Measurements from ENCODE around the gene NPPA. TPM values are rescaled to one million over a fixed set of nuclear protein-coding genes. Genes with fewer than 3 reads are reported as not detected.

The NPPA gene
- total RNA-seq, 3 donors from 2014 or later (not counting 1 experiment from before 2014, with no cell fraction given), result not detected

GRCh38 chr1:11837767-11838348 is 9.7 kb downstream of the NPPA start:
- Histone ChIP-seq H3K27me3 (ENCODE audit: control insufficient read depth, insufficient read depth, low read length) (no peaks in the 10 kb centered on the region), H3K4me1 (ENCODE audit: control insufficient read depth, insufficient read depth, low read length) (peaks cover 7% of the 10 kb centered on the region), H3K4me3 (ENCODE audit: low read length) (no peak overlapping the region), H3K27ac (ENCODE audit: low read length) (no peak overlapping the region), H3K9me3 (ENCODE audit: control insufficient read depth, insufficient read depth, low read length) (no peaks in the 10 kb centered on the region), H3K36me3 (ENCODE audit: control insufficient read depth, insufficient read depth, low read length) (peaks cover 73% of the 10 kb centered on the region)
- peaks cover 5 to 11% of the 10 kb centered on the region in 2 donors for H3K4me1 Mint-ChIP-seq
- no peak for DNase-seq
- H3K4me3 Mint-ChIP-seq, result no peak overlapping the region
- no peak for TF ChIP-seq CTCF (IDR thresholded peaks at IDR 0.05)
- 93% methylated on average over 11 of the region's 11 CpGs for WGBS (ENCODE audit: insufficient coverage)
- H3K27me3 Mint-ChIP-seq (ENCODE audit: low read depth in 2 of 2), result no peaks in the 10 kb centered on the region
- intact Hi-C loops (cut with micrococcal nuclease), result loop anchor here (1.0 to 2.0 kb wide), 3 partner anchors 56 to 129 kb away; no protein-coding TSS in a partner anchor
- H3K27ac Mint-ChIP-seq, result no peak overlapping the region
- no peaks in the 10 kb centered on the region for H3K9me3 Mint-ChIP-seq
- peaks cover 6% of the 10 kb centered on the region for H3K36me3 Mint-ChIP-seq
- ATAC-seq, result no peak

GRCh38 chr1:11836955-11837766 is 10.4 kb downstream of the NPPA start:
- DNase-seq, result no peak
- Mint-ChIP-seq H3K9me3 (no peaks in the 10 kb centered on the region), H3K4me3 (no peak overlapping the region), H3K27me3 (ENCODE audit: low read depth in 2 of 2) (no peaks in the 10 kb centered on the region), H3K36me3 (peaks cover 6% of the 10 kb centered on the region), H3K4me1 (peaks cover 5 to 6% of the 10 kb centered on the region in 2 donors), H3K27ac (no peak overlapping the region)
- no peak overlapping the region for H3K27ac ChIP-seq (ENCODE audit: low read length)
- intact Hi-C loops (cut with micrococcal nuclease), result no loop called here
- H3K4me3 ChIP-seq (ENCODE audit: low read length), result no peak overlapping the region
- no peaks in the 10 kb centered on the region for H3K9me3 ChIP-seq (ENCODE audit: control insufficient read depth, insufficient read depth, low read length)
- peaks cover 3% of the 10 kb centered on the region for H3K4me1 ChIP-seq (ENCODE audit: control insufficient read depth, insufficient read depth, low read length)
- no peak for ATAC-seq
- H3K36me3 ChIP-seq (ENCODE audit: control insufficient read depth, insufficient read depth, low read length), result peaks cover 73% of the 10 kb centered on the region
- 95% methylated on average over 36 of the region's 36 CpGs for WGBS (ENCODE audit: insufficient coverage)
- H3K27me3 ChIP-seq (ENCODE audit: control insufficient read depth, insufficient read depth, low read length), result no peaks in the 10 kb centered on the region
- no peak for TF ChIP-seq CTCF (IDR thresholded peaks at IDR 0.05)

GRCh38 chr1:11835441-11836225 is 11.9 kb downstream of the NPPA start:
- Histone ChIP-seq H3K27me3 (ENCODE audit: control insufficient read depth, insufficient read depth, low read length) (no peaks in the 10 kb centered on the region), H3K4me1 (ENCODE audit: control insufficient read depth, insufficient read depth, low read length) (no peaks in the 10 kb centered on the region), H3K9me3 (ENCODE audit: control insufficient read depth, insufficient read depth, low read length) (no peaks in the 10 kb centered on the region), H3K4me3 (ENCODE audit: low read length) (no peak overlapping the region), H3K27ac (ENCODE audit: low read length) (no peak overlapping the region), H3K36me3 (ENCODE audit: control insufficient read depth, insufficient read depth, low read length) (peaks cover 63% of the 10 kb centered on the region)
- H3K4me3 Mint-ChIP-seq, result no peak overlapping the region
- H3K27me3 Mint-ChIP-seq (ENCODE audit: low read depth in 2 of 2), result no peaks in the 10 kb centered on the region
- intact Hi-C loops (cut with micrococcal nuclease), result no loop called here
- DNase-seq, result no peak
- TF ChIP-seq CTCF (IDR thresholded peaks at IDR 0.05), result no peak
- H3K9me3 Mint-ChIP-seq, result no peaks in the 10 kb centered on the region
- H3K4me1 Mint-ChIP-seq, result peaks cover 5 to 6% of the 10 kb centered on the region in 2 donors
- H3K36me3 Mint-ChIP-seq, result peaks cover 6% of the 10 kb centered on the region
- 96% methylated on average over 28 of the region's 28 CpGs for WGBS (ENCODE audit: insufficient coverage)
- ATAC-seq, result no peak
- H3K27ac Mint-ChIP-seq, result no peak overlapping the region

Data from natural killer cell (primary cell).